HCT116 (cell line): ENCODE data around the gene PRR35. TPM values are rescaled to one million over a fixed set of nuclear protein-coding genes. Genes with fewer than 3 reads are reported as not detected.

Experiments used
- ATAC-seq: fragments of 200-7000 bp; cut with Tn5 transposase; 2 replicates; pipeline ENCODE4 v1.9.1; 2020; ENCODE audit warnings: mild to moderate bottlenecking, moderate library complexity
- BruUV-seq: library from RNA; stranded (reverse); fragments of 400-500 nt; replicated peaks from 2 replicates; lab custom pipeline; 2021; lab: Mats Ljungman, UMichigan
- CTCF ChIA-PET: fragments of 300-600 bp; sonication (Branson Sonifier 250); formaldehyde crosslinking; loops from one replicate; lab custom pipeline; 2021; ENCODE audit warnings: antibody characterized with exemption; lab: Charles Lee
- POLR2A ChIA-PET: fragments of 300-600, 350-600 bp; sonication (Branson Sonifier 250); formaldehyde crosslinking; loops from one replicate; lab custom pipeline; 2021; ENCODE audit warnings: antibody characterized with exemption; lab: Charles Lee
- RAD21 ChIA-PET, 2 experiments: fragments of 300-600 bp; sonication (Branson Sonifier 250); formaldehyde crosslinking; loops; one replicate each; lab custom pipeline; 2023; ENCODE audit warnings: low total read pairs in 2 of 2; ENCODE audit not compliant: uncharacterized antibody in 2 of 2, unreplicated experiment in 2 of 2, low non-redundant PET in 1 of 2; lab: Charles Lee
- DNase-seq: peaks from one replicate; pipeline ENCODE4 v3.0.0-alpha.2; 2010; ENCODE audit warnings: low read depth, low spot score
- H2AFZ ChIP-seq: fragments of 200-600 bp; shearing (Covaris generic), sonication (generic); 2 replicates; pipeline ENCODE4 v1.6.1; 2017; ENCODE audit warnings: low read depth, mixed run types, mixed read lengths, antibody characterized with exemption, low read length; ENCODE audit not compliant: poor library complexity, severe bottlenecking
- H3K27ac ChIP-seq: 2 replicates; pipeline ENCODE4 v1.5.1; 2012; ENCODE audit warnings: low read depth, low read length
- H3K27me3 ChIP-seq: fragments of 200-600 bp; sonication (generic); 2 replicates; pipeline ENCODE4 v1.6.1; 2016; ENCODE audit warnings: mixed run types, low read length, mixed read lengths; ENCODE audit not compliant: insufficient read depth
- H3K36me3 ChIP-seq, 2 experiments: fragments of 200-500 bp in 1 of 2; fragments of 200-600 bp in 1 of 2; sonication (Bioruptor generic) in 1 of 2; sonication (generic) in 1 of 2; 2 replicates each; pipeline versions ENCODE4 v1.5.1 to v1.6.1; 2014 to 2016; ENCODE audit warnings: low read length in 2 of 2, inconsistent platforms in 1 of 2, mixed read lengths in 1 of 2, mixed run types in 1 of 2; ENCODE audit not compliant: insufficient read depth in 2 of 2, control insufficient read depth in 1 of 2
- H3K4me1 ChIP-seq, 2 experiments: fragments of 200-600 bp in 1 of 2; sonication (generic) in 1 of 2; 2 replicates each; pipeline versions ENCODE4 v1.5.1 to v1.6.1; 2012 to 2017; ENCODE audit warnings: low read length in 2 of 2, inconsistent platforms in 1 of 2, mild to moderate bottlenecking in 1 of 2, mixed read lengths in 1 of 2, mixed run types in 1 of 2, moderate library complexity in 1 of 2; ENCODE audit not compliant: insufficient read depth in 2 of 2, control insufficient read depth in 1 of 2
- H3K4me2 ChIP-seq: fragments of 200-600 bp; sonication (generic); 2 replicates; pipeline ENCODE4 v1.6.1; 2017; ENCODE audit warnings: mixed run types, low read length, mixed read lengths
- H3K4me3 ChIP-seq, 2 experiments: fragments of 200-600 bp in 1 of 2; sonication (generic) in 1 of 2; replicated peaks in 1 of 2; 2 replicates each; pipeline ENCODE4 v1.5.1; 2011 to 2016; ENCODE audit warnings: low read length in 2 of 2, control low read depth in 1 of 2, low read depth in 1 of 2, mild to moderate bottlenecking in 1 of 2, mixed read lengths in 1 of 2, mixed run types in 1 of 2
- H3K79me2 ChIP-seq: fragments of 200-600 bp; sonication (generic); 2 replicates; pipeline ENCODE4 v1.6.1; 2017; ENCODE audit warnings: mild to moderate bottlenecking, mixed run types, low read length, moderate library complexity, mixed read lengths; ENCODE audit not compliant: insufficient read depth
- H3K9ac ChIP-seq: fragments of 200-600 bp; sonication (generic); 2 replicates; pipeline ENCODE4 v1.6.1; 2016; ENCODE audit warnings: low read length, mixed read lengths
- H3K9me2 ChIP-seq: fragments of 200-600 bp; sonication (generic), shearing (Covaris generic); 2 replicates; pipeline ENCODE4 v1.6.1; 2017; ENCODE audit warnings: mixed run types, mild to moderate bottlenecking, moderate library complexity; ENCODE audit not compliant: insufficient read depth
- H3K9me3 ChIP-seq, 2 experiments: fragments of 200-500 bp in 1 of 2; fragments of 200-600 bp in 1 of 2; sonication (Bioruptor generic) in 1 of 2; sonication (generic) in 1 of 2; 2 replicates each; pipeline ENCODE4 v1.6.1; 2014 to 2017; ENCODE audit warnings: low read length in 2 of 2, mixed read lengths in 2 of 2, inconsistent platforms in 1 of 2, low read depth in 1 of 2, mild to moderate bottlenecking in 1 of 2, mixed run types in 1 of 2, moderate library complexity in 1 of 2; ENCODE audit not compliant: control insufficient read depth in 1 of 2, insufficient read depth in 1 of 2
- H4K20me1 ChIP-seq: fragments of 200-600 bp; sonication (generic), shearing (Covaris generic); 2 replicates; pipeline ENCODE4 v1.6.1; 2017; ENCODE audit warnings: mixed run types, mild to moderate bottlenecking, moderate library complexity; ENCODE audit not compliant: insufficient read depth
- EZH2phosphoT487 ChIP-seq: fragments of 200-600 bp; IDR thresholded peaks from 2 replicates; pipeline ENCODE4 v1.6.1; 2018; ENCODE audit warnings: antibody characterized with exemption, borderline replicate concordance
- FOSL1 ChIP-seq: IDR thresholded peaks from 2 replicates; pipeline ENCODE4 v1.6.1; 2012; ENCODE audit warnings: low read depth
- JUND ChIP-seq: IDR thresholded peaks from 2 replicates; pipeline ENCODE4 v1.6.1; 2012
- MAX ChIP-seq: IDR thresholded peaks from 2 replicates; pipeline ENCODE4 v1.6.1; 2012
- REST ChIP-seq: IDR thresholded peaks from 2 replicates; pipeline ENCODE4 v1.6.1; 2012; ENCODE audit warnings: low read depth
- SIN3A ChIP-seq: IDR thresholded peaks from 2 replicates; pipeline ENCODE4 v1.6.1; 2012; ENCODE audit warnings: low read depth
- SP1 ChIP-seq: IDR thresholded peaks from 2 replicates; pipeline ENCODE4 v1.6.1; 2012; ENCODE audit warnings: low read depth
- TCF7L2 ChIP-seq: IDR thresholded peaks from 2 replicates; pipeline ENCODE4 v1.7.0; 2011; ENCODE audit warnings: borderline replicate concordance, inconsistent platforms; ENCODE audit not compliant: insufficient read depth, insufficient read length; ENCODE audit errors: extremely low read depth
- ZBTB33 ChIP-seq: IDR thresholded peaks from 2 replicates; pipeline ENCODE4 v1.6.1; 2011; ENCODE audit warnings: mild to moderate bottlenecking, low read length, moderate library complexity; ENCODE audit not compliant: insufficient replicate concordance; ENCODE audit errors: extremely low read depth
- ZFX ChIP-seq: fragments of 450-650 bp; IDR thresholded peaks from 2 replicates; pipeline ENCODE4 v1.6.1; 2017
- ZNF274 ChIP-seq: fragments of 200-500 bp; sonication (Bioruptor generic); IDR thresholded peaks from 2 replicates; pipeline ENCODE4 v1.6.1; 2014; ENCODE audit warnings: mild to moderate bottlenecking, low read depth, low read length, inconsistent platforms
- intact Hi-C: fragments of 100-400 bp; cut with micrococcal nuclease; formaldehyde crosslinking; loops from 2 replicates; pipeline ENCODE4 v1.10.0; 2022
- total RNA-seq: library from RNA; stranded (reverse); gene quantifications from one replicate; pipeline ENCODE4 v1.2.1, GENCODE V29; 2021; ENCODE audit not compliant: unreplicated experiment

PRR35 gene
- total RNA-seq, 1 experiment from 2014 or later, result not detected

GRCh38 chr16:593406-593805 is 33.2 kb downstream of the PRR35 start:
- POLR2A ChIA-PET, result no interaction called here

More at GRCh38 chr16:593406-593805, 33.2 kb downstream of the PRR35 start:
- Histone ChIP-seq H4K20me1 (no peaks in the 10 kb centered on the region), H3K4me2 (peak overlapping the region; percentile 70), H3K9ac (peak overlapping the region; percentile 36), H2AFZ (no peak overlapping the region), H3K36me3 (no peaks in the 10 kb centered on the region), H3K9me2 (no peaks in the 10 kb centered on the region), H3K4me1 (peaks cover 30 to 35% of the 10 kb centered on the region in 2 experiments), H3K27ac (peak overlapping the region; percentile 76), H3K79me2 (peaks cover 25% of the 10 kb centered on the region; the same call in 1 of the 2 replicates), H3K4me3 (peak overlapping the region in 1 of 2 experiments; percentile 13; a peak in 1 of 4 replicates), H3K27me3 (no peaks in the 10 kb centered on the region), H3K9me3 (no peaks in the 10 kb centered on the region)
- BruUV-seq, result no TSS peak
- DNase-seq, result no peak
- intact Hi-C loops, result loop anchor here (5.0 kb wide), 1 partner anchor 34 kb away; no protein-coding TSS in a partner anchor
- TF ChIP-seq MAX (peak; percentile 62; the same call in 1 of the 2 replicates), ZNF274 (no peak), SIN3A (peak; percentile 50; the same call in 1 of the 2 replicates), ZFX (no peak), SP1 (peak; percentile 54), TCF7L2 (no peak), JUND (peak; percentile 71), ZBTB33 (no peak), EZH2phosphoT487 (no peak), FOSL1 (peak; percentile 64), REST (no peak)
- ChIA-PET CTCF (interaction anchor here (1.0 to 1.1 kb wide), 2 partner anchors 14 to 55 kb away, joined by 3 to 4 read pairs; no protein-coding TSS in a partner anchor), RAD21 (no interaction called here)
- ATAC-seq, result 0 out of 2 replicates have a peak, but pooled peaks have one; percentile 7
